ENCODE measurements around the gene LYPLAL1.

- TF ChIP-seq CTCF (IDR thresholded peaks at IDR 0.05; ENCODE audit: poor library complexity): no peak
- no peak for TF ChIP-seq EZH2phosphoT487 (IDR thresholded peaks at IDR 0.05; ENCODE audit: low read depth, severe bottlenecking, unreplicated experiment)
- no peak for TF ChIP-seq EZH2 (IDR thresholded peaks at IDR 0.05; ENCODE audit: borderline replicate concordance)
These were observed 11.9 kb downstream of the LYPLAL1 start for GRCh38 chr1:219185486-219186117.
